ENCODE data around the gene IDH2.

Gene IDH2

DNA sequence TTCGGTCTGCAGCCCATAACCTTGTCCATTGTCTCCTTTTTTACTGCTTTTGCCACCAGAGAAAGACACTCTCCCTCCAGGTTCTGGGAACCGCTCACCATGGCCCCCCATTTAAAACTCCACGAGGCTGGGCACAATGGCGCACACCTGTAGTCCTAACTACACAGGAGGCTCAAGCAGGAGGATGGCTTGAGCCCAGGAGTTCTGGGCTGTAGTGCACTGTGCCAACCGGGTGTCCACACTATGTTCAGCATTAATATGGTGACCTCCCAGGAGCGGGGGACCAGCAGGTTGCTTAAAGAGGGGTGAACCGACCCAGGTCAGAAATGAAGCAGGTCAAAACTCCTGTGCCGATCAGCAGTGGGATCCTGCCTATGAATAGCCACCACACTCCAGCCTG lies 28.0 kb upstream of the IDH2 start:
- Histone ChIP-seq H3F3A (ENCODE audit: control insufficient read depth, insufficient read depth) (no peaks in the 10 kb centered on the region), H3K9me2 (replicated peaks; ENCODE audit: control insufficient read depth, low read length) (no peaks in the 10 kb centered on the region), H4K20me1 (ENCODE audit: control insufficient read depth, insufficient read depth, low read depth, low read length) (no peaks in the 10 kb centered on the region), H3K4me3 (ENCODE audit: low read length) (no peak overlapping the region), H3K79me2 (ENCODE audit: control insufficient read depth, low read length) (no peaks in the 10 kb centered on the region), H3K4me1 (ENCODE audit: control insufficient read depth, low read length) (peaks cover 13% of the 10 kb centered on the region), H3K9me3 (ENCODE audit: control insufficient read depth, insufficient read depth, low read length) (no peaks in the 10 kb centered on the region), H3K27me3 (ENCODE audit: control insufficient read depth, low read length) (no peaks in the 10 kb centered on the region), H3K27ac (ENCODE audit: low read depth, low read length) (no peak overlapping the region), H3K4me2 (ENCODE audit: low read length) (no peak overlapping the region), H3K36me3 (ENCODE audit: control insufficient read depth, low read length) (no peaks in the 10 kb centered on the region)
- TF ChIP-seq EZH2phosphoT487 (IDR thresholded peaks at IDR 0.05; ENCODE audit: borderline replicate concordance, low read length): no peak
- TF ChIP-seq, protein P1, sequence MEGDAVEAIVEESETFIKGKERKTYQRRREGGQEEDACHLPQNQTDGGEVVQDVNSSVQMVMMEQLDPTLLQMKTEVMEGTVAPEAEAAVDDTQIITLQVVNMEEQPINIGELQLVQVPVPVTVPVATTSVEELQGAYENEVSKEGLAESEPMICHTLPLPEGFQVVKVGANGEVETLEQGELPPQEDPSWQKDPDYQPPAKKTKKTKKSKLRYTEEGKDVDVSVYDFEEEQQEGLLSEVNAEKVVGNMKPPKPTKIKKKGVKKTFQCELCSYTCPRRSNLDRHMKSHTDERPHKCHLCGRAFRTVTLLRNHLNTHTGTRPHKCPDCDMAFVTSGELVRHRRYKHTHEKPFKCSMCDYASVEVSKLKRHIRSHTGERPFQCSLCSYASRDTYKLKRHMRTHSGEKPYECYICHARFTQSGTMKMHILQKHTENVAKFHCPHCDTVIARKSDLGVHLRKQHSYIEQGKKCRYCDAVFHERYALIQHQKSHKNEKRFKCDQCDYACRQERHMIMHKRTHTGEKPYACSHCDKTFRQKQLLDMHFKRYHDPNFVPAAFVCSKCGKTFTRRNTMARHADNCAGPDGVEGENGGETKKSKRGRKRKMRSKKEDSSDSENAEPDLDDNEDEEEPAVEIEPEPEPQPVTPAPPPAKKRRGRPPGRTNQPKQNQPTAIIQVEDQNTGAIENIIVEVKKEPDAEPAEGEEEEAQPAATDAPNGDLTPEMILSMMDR (IDR thresholded peaks at IDR 0.05; ENCODE audit: low read depth, low read length, poor library complexity, severe bottlenecking): no peak

DNA sequence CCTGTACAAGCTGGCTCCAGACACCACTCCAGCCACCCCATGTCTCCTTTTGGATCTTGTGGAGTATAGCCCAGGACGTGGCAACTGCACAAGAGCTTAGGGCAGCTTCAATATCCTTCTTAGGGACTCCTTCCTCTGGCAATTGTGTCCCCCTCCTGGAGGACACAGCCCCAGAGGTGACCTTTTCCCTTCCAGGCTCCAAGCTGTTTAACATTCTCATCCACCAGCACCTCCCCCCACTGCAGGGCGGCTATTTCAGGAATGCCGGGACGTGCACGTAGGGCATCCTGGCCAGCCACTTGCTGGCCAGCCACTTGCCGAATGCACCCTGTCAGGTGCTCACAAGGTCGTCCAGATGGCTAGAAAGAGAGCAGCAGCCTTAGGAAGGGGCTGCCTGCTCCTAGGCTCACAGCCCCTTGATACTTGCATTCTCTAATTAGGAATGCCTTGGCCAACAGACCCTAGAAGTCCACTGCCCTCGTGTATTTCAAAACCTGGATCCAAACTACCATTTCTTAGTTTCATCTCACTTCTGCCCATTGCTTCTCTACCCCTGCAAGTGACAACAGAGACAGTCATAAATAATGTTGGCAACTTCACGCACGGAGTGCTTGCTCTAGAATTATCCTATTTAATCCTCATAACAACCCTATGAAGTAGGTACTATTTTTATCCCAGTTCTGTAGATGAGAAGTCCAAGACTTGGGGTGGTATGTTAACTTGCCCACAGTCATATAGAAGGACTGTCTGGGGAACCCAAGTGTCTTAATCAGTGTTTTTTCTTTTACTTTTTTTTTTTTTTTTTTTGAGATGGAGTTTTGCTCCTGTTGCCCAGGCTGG lies 24.5 kb upstream of the IDH2 start:
- no peaks in the 10 kb centered on the region for H3K79me2 ChIP-seq (ENCODE audit: control insufficient read depth, low read length)
- no peak overlapping the region for H3K27ac ChIP-seq (ENCODE audit: low read depth, low read length)
- no peaks in the 10 kb centered on the region for H3K9me3 ChIP-seq (ENCODE audit: control insufficient read depth, insufficient read depth, low read length)
- H3K4me3 ChIP-seq (ENCODE audit: low read length): no peak overlapping the region
- no peaks in the 10 kb centered on the region for H3K36me3 ChIP-seq (ENCODE audit: control insufficient read depth, low read length)
- no peak overlapping the region for H3K4me2 ChIP-seq (ENCODE audit: low read length)
- no peaks in the 10 kb centered on the region for H4K20me1 ChIP-seq (ENCODE audit: control insufficient read depth, insufficient read depth, low read depth, low read length)
- H3K27me3 ChIP-seq (ENCODE audit: control insufficient read depth, low read length): no peaks in the 10 kb centered on the region
- peaks cover 8% of the 10 kb centered on the region for H3K4me1 ChIP-seq (ENCODE audit: control insufficient read depth, low read length)
- H3F3A ChIP-seq (ENCODE audit: control insufficient read depth, insufficient read depth): no peaks in the 10 kb centered on the region
- H3K9me2 ChIP-seq (replicated peaks; ENCODE audit: control insufficient read depth, low read length): no peaks in the 10 kb centered on the region
- TF ChIP-seq, protein P1 (IDR thresholded peaks at IDR 0.05; ENCODE audit: low read depth, low read length, poor library complexity, severe bottlenecking): no peak
- no peak for TF ChIP-seq EZH2phosphoT487 (IDR thresholded peaks at IDR 0.05; ENCODE audit: borderline replicate concordance, low read length)

DNA sequence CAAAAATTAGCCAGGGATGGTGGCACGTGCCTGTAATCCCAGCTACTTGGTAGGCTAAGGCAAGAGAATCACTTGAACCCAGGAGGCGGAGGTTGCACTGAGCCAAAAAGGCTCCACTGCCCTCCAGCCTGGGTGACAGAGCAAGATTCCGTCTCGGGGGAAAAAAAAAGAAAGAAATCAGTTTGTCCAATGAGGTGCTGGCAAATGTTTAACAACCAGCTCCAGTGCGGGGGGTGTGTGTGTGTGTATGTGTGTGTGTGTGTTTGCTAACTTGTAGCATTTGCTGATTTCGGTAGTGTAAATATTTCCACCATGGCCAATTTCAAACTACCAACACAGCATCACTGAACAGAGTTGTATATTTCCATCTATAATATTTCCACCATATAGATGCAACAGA lies 23.8 kb upstream of the IDH2 start:
- Histone ChIP-seq H3K4me2 (ENCODE audit: low read length) (no peak overlapping the region), H3K27ac (ENCODE audit: low read depth, low read length) (no peak overlapping the region), H3K4me1 (ENCODE audit: control insufficient read depth, low read length) (no peaks in the 10 kb centered on the region; the same call in 1 of the 2 replicates), H3K27me3 (ENCODE audit: control insufficient read depth, low read length) (no peaks in the 10 kb centered on the region), H4K20me1 (ENCODE audit: control insufficient read depth, insufficient read depth, low read depth, low read length) (no peaks in the 10 kb centered on the region), H3K9me2 (replicated peaks; ENCODE audit: control insufficient read depth, low read length) (no peaks in the 10 kb centered on the region), H3K79me2 (ENCODE audit: control insufficient read depth, low read length) (no peaks in the 10 kb centered on the region), H3K36me3 (ENCODE audit: control insufficient read depth, low read length) (no peaks in the 10 kb centered on the region), H3F3A (ENCODE audit: control insufficient read depth, insufficient read depth) (no peaks in the 10 kb centered on the region), H3K9me3 (ENCODE audit: control insufficient read depth, insufficient read depth, low read length) (no peaks in the 10 kb centered on the region), H3K4me3 (ENCODE audit: low read length) (no peak overlapping the region)
- TF ChIP-seq EZH2phosphoT487 (IDR thresholded peaks at IDR 0.05; ENCODE audit: borderline replicate concordance, low read length): no peak
- TF ChIP-seq, protein P1 (IDR thresholded peaks at IDR 0.05; ENCODE audit: low read depth, low read length, poor library complexity, severe bottlenecking): no peak
